ENCODE results near the gene XAF1.
"Not testable (repeated sequence)": the region's sequence is repeated elsewhere in the genome, so short reads cannot be mapped to it uniquely, and the experiment has no call there.

Gene XAF1

DNA sequence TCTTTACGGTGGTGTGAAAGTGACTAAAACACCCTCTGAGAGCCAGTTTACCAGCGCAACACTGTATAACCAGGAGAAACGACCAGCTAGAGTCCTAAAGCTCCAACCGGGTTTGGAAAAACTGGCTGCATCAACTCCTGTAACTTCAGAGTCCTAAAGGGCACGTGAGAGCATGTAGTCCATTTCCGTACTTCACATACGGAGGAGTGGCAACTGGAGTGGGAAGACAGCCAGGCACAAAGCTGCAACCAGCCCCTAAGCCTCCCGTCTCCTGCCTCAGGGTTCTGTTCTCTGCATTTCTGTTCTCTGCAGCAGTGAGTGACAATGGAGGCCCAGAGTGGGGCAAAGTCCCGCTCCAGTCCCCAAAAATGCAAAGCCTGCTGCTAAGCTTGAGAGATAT is 56.4 kb downstream of the XAF1 start:
- no peak for DNase-seq

DNA sequence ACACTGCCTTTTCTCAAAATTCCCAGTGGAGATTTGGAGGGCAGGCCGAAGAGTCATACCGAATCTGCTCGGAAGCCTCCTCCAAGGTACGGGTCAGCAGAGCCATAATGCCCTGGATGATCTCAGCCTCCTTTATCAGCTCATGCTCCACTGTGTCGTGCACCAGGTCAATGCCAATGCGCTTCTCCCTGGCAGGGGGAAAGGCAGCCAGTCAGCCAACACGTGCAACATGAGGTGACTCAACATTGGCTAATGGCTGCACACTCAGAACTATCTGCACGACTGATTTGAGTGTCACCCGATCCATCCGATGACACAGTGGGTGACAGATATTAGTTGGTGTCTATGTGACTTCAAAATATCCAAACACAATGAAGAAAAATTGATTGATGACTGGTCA is 59.9 kb downstream of the XAF1 start:
- DNase-seq, result no peak

DNA sequence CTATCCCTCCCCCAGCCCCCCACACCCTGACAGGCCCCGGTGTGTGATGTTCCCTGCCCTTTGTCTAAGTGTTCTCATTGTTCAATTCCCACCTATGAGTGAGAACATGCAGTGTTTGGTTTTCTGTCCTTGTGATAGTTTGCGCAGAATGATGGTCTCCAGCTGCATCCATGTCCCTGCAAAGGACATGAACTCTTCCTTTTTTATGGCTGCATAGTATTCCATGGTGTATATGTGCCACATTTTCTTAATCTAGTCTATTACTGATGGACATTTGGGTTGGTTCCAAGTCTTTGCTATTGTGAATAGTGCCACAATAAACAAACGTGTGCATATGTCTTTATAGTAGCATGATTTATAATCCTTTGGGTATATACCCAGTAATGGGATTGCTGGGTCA is 60.5 kb downstream of the XAF1 start:
- not testable (repeated sequence) for DNase-seq

DNA sequence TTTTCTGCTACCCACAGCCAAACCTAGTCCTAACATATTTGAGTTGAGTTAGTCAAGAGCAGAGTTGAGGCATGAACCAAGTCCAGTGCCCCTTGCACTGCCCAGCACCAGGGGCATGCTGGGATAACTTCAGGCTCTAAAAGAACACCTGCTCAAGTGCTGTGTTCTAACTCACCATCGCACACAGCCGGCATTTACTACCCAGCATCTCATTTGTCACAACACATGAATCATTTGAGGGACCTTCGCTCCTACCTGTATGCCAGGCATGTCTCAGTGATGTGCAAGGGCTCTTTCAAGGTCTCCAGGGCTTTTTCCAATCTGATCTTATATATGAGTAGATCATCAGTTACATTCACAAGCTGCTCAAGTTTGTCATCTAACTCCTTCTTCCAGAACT is 63.1 kb downstream of the XAF1 start:
- no peak for DNase-seq

DNA sequence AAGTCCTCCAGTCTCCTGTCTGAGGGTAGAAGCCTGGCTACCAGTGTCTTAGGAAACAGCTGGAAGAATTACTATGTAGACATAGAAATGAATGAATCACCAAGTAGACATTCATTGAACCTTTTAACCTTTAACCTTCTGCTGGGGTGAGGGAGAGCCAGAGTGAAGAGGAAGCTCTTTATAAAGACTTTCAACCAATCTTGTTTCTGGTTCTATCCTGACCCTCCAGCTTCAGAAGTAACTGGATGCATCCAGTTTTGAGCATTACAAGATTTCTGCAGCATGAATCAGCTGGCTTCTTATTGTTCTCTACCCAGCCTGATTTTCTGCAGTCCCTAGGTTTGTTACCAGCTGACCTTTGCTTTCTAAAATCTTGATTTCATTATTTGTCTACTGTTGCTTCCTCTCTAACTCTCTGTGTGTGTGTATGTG is 67.2 kb downstream of the XAF1 start:
- no peak for DNase-seq
